ENCODE data around the gene DCPS.

Gene DCPS

DNA sequence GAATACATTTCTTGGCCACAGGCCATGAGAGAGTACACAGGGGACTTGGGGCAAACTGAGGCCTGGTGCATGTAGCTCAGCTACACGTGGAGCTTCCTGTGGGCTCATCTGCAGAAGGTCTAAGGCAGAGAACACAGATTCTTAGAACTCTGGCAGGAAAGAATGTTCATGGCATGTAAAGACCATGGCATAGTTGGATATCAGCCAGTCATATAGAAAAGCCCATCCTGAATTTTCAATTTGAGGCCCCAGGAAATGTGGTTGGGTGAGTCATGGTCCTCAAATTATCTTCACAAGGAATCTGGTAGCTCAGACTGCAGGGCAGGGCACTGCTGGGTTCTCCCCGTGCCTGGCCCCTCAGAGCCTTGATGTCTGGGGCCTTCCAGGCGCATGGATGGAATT, 37.9 kb downstream of the DCPS start:
- H3K9me3 Mint-ChIP-seq = no peaks in the 10 kb centered on the region
- no peak for DNase-seq
- peak overlapping the region; percentile 99 for H3K27ac Mint-ChIP-seq
- peaks cover 41% of the 10 kb centered on the region for H3K36me3 Mint-ChIP-seq (ENCODE audit: low read depth)
- TF ChIP-seq, protein P1, sequence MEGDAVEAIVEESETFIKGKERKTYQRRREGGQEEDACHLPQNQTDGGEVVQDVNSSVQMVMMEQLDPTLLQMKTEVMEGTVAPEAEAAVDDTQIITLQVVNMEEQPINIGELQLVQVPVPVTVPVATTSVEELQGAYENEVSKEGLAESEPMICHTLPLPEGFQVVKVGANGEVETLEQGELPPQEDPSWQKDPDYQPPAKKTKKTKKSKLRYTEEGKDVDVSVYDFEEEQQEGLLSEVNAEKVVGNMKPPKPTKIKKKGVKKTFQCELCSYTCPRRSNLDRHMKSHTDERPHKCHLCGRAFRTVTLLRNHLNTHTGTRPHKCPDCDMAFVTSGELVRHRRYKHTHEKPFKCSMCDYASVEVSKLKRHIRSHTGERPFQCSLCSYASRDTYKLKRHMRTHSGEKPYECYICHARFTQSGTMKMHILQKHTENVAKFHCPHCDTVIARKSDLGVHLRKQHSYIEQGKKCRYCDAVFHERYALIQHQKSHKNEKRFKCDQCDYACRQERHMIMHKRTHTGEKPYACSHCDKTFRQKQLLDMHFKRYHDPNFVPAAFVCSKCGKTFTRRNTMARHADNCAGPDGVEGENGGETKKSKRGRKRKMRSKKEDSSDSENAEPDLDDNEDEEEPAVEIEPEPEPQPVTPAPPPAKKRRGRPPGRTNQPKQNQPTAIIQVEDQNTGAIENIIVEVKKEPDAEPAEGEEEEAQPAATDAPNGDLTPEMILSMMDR (IDR thresholded peaks at IDR 0.05) = no peak
- H3K27me3 Mint-ChIP-seq (ENCODE audit: low read depth, poor library complexity) = no peaks in the 10 kb centered on the region
- peaks cover 96% of the 10 kb centered on the region for H3K4me1 Mint-ChIP-seq
- peak overlapping the region; percentile 66 for H3K4me3 Mint-ChIP-seq

DNA sequence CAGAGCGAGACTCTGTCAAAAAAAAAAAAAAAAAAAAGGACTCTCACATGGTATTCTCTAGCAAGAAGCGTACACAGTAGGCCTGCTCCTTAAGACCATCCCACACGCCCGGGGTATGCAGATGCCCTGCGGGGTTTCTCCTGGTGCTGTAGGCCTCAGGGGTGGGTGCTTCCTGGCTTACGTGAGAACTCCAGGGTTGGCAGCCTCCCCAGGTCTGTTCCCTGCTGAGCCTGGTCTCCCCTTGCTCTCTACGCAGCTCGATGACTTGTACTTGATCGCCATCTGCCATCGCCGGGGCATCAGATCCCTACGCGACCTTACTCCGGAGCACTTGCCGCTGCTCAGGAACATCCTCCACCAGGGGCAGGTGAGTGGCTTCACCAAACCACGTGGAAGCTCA, 39.2 kb downstream of the DCPS start:
- Mint-ChIP-seq H3K27me3 (ENCODE audit: low read depth, poor library complexity) (no peaks in the 10 kb centered on the region), H3K9me3 (no peaks in the 10 kb centered on the region), H3K4me3 (no peak overlapping the region), H3K36me3 (ENCODE audit: low read depth) (peaks cover 41% of the 10 kb centered on the region), H3K4me1 (peaks cover 92% of the 10 kb centered on the region), H3K27ac (no peak overlapping the region)
- TF ChIP-seq, protein P1 (IDR thresholded peaks at IDR 0.05) = no peak
- DNase-seq = no peak

DNA sequence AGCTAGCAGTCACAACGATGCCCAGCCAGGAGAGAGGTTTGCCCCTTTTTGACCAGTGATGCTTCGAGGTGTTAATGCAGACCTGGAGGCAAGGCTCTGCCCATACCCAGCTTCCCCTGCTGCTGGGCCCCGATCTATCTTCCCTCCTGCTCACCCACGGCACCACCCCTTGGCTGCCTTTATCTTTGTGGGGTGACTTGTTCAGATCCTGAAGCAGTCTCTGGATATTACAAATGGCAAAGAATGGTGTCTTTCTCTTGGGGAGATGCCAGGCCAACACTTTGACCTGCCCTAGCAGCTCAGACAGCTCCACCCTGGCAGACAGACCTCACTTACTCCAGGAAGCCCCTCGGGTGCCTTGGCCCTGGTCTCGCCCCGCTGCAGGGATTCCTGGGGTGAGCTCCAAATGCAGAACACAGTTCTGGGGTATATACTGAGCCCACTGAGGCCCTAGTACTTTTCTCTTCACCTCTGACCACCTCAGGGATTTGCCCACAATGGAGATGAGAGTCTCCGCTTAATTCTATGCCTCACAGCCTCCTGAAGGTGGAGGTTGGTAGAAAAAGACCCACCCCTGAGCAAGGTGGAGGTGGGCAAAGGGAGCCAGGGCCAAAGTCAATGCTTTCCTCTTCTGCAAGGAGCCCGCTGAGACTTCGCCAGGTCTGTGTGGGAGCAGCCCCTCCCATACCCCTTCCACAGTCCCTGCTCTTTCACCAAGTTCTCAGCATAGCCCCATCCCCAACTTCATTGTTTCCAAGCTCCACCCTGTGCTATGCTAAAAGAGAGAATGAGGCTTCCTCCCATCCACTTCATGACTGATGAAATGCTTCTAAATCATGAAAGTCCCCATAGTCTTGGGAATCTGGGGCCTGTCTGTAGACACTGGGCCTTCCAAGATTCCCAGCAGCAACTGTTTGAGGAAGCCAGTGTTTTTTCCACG, 40.6 kb downstream of the DCPS start:
- Mint-ChIP-seq H3K36me3 (ENCODE audit: low read depth) (peaks cover 46% of the 10 kb centered on the region), H3K4me3 (no peak overlapping the region), H3K27ac (peak overlapping the region; percentile 75)

DNA sequence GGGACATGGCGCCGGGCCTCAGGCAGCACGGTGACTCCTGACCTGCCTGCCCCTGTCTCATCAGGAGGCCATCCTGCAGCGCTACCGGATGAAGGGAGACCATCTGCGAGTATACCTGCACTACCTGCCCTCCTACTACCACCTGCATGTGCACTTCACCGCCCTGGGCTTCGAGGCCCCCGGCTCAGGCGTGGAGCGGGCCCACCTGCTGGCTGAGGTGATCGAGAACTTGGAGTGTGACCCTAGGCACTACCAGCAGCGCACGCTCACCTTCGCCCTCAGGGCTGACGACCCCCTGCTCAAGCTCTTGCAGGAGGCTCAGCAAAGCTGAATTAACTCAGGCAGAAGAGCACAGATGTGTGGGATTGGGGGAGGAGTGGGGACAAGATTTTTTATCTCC, 41.4 kb downstream of the DCPS start:
- Mint-ChIP-seq H3K4me3 (no peak overlapping the region), H3K27ac (peak overlapping the region; percentile 83), H3K9me3 (no peaks in the 10 kb centered on the region), H3K4me1 (peaks cover 84% of the 10 kb centered on the region), H3K27me3 (ENCODE audit: low read depth, poor library complexity) (no peaks in the 10 kb centered on the region), H3K36me3 (ENCODE audit: low read depth) (peaks cover 47% of the 10 kb centered on the region)
- TF ChIP-seq, protein P1 (IDR thresholded peaks at IDR 0.05) = no peak
- DNase-seq = no peak

More for the DNA sequence above, 40.6 kb downstream of the DCPS start:
- TF ChIP-seq, protein P1 (IDR thresholded peaks at IDR 0.05) = no peak
- Mint-ChIP-seq H3K9me3 (no peaks in the 10 kb centered on the region), H3K27me3 (ENCODE audit: low read depth, poor library complexity) (no peaks in the 10 kb centered on the region), H3K4me1 (peaks cover 92% of the 10 kb centered on the region)
- no peak for DNase-seq

DNA sequence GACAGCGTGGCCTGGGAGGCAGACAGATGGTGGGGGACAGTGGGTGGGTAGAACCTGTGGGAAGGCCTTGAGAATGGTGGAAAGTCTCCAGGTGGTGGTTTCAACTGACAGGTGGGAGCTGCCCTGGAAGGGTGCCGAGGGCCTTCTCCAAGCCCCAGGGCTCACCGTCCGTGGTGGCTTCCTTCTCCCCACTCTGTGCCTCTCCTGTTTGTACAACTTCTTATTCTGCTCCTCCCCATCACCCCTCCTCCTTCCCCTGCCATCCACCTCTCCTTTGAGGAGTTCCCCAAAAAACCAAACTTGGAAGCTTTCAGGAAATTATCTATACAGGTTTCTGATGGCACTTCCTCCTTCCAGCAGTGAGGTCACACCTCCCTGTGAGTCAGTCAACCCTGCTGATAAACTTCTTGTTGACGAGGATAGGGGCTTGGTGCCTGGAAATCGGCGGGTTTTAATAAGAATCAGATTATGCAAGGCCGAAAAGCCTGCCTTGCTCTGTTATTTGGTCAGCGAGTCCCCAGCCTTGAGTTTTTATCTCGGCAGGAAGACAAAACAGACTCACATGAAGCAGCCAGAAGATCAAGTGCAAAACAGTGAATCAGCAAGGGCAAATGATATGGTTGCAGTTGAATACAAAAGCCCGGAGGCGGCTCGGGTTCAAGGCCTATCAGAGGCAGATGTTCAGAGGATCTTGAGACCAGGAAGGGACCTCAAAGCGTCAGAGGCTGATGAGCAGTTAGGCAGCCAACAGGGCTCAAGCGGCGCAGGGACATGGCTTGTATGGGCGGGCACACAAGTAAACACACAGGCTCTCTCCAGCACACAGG, 42.1 kb downstream of the DCPS start:
- H3K4me3 Mint-ChIP-seq = no peak overlapping the region
- no peaks in the 10 kb centered on the region for H3K27me3 Mint-ChIP-seq (ENCODE audit: low read depth, poor library complexity)
- H3K9me3 Mint-ChIP-seq = no peaks in the 10 kb centered on the region
- peaks cover 54% of the 10 kb centered on the region for H3K36me3 Mint-ChIP-seq (ENCODE audit: low read depth)
- peak overlapping the region; percentile 83 for H3K27ac Mint-ChIP-seq
- TF ChIP-seq, protein P1 (IDR thresholded peaks at IDR 0.05) = no peak
- H3K4me1 Mint-ChIP-seq = peaks cover 83% of the 10 kb centered on the region
- no peak for DNase-seq
